HEK293 (cell line): ENCODE measurements around the gene CUEDC1.

ENCODE experiments used
- BCL11A ChIP-seq: fragments of 450-650 bp; formaldehyde crosslinking; IDR thresholded peaks from 2 replicates; pipeline ENCODE4 v1.5.1; 2016; ENCODE audit warnings: low read depth, missing biosample characterization, missing genetic modification characterization
- EGR2 ChIP-seq: fragments of 450-650 bp; formaldehyde crosslinking; IDR thresholded peaks from 2 replicates; pipeline ENCODE4 v1.5.1; 2016; ENCODE audit warnings: low read depth, missing biosample characterization, missing genetic modification characterization
- ELK4 ChIP-seq: IDR thresholded peaks from 2 replicates; pipeline ENCODE4 v1.6.1; 2011; ENCODE audit warnings: mild to moderate bottlenecking, low read depth, low read length, borderline replicate concordance
- GFI1B ChIP-seq: fragments of 450-650 bp; formaldehyde crosslinking; IDR thresholded peaks from 2 replicates; pipeline ENCODE4 v1.5.1; 2016; ENCODE audit warnings: missing biosample characterization, missing genetic modification characterization
- IKZF3 ChIP-seq: fragments of 450-650 bp; IDR thresholded peaks from 2 replicates; pipeline ENCODE4 v1.5.0; 2018; ENCODE audit warnings: missing biosample characterization, mild to moderate bottlenecking, missing genetic modification characterization, moderate library complexity
- SALL2 ChIP-seq: fragments of 450-650 bp; formaldehyde crosslinking; IDR thresholded peaks from 2 replicates; pipeline ENCODE4 v1.5.0; 2017; ENCODE audit warnings: missing biosample characterization, mild to moderate bottlenecking, missing genetic modification characterization, borderline replicate concordance
- SCRT1 ChIP-seq: fragments of 450-650 bp; formaldehyde crosslinking; IDR thresholded peaks from 2 replicates; pipeline ENCODE4 v1.5.1; 2016; ENCODE audit warnings: missing biosample characterization, missing genetic modification characterization, borderline replicate concordance
- SP7 ChIP-seq: fragments of 450-650 bp; formaldehyde crosslinking; IDR thresholded peaks from 2 replicates; pipeline ENCODE4 v1.5.1; 2016; ENCODE audit warnings: missing biosample characterization, missing genetic modification characterization
- YY1 ChIP-seq: fragments of 450-650 bp; formaldehyde crosslinking; IDR thresholded peaks from 2 replicates; pipeline ENCODE4 v1.5.1; 2018; ENCODE audit warnings: missing biosample characterization, missing genetic modification characterization
- ZBTB10 ChIP-seq: fragments of 450-650 bp; formaldehyde crosslinking; IDR thresholded peaks from 2 replicates; pipeline ENCODE4 v1.5.1; 2016; ENCODE audit warnings: missing biosample characterization, missing genetic modification characterization
- ZBTB6 ChIP-seq: fragments of 450-650 bp; formaldehyde crosslinking; IDR thresholded peaks from 2 replicates; pipeline ENCODE4 v1.5.1; 2017; ENCODE audit warnings: missing biosample characterization, missing genetic modification characterization
- ZBTB7A ChIP-seq: fragments of 450-650 bp; formaldehyde crosslinking; IDR thresholded peaks from 2 replicates; pipeline ENCODE4 v1.5.1; 2016; ENCODE audit warnings: low read depth, missing biosample characterization, missing genetic modification characterization
- ZFHX2 ChIP-seq: fragments of 450-650 bp; formaldehyde crosslinking; conservative IDR thresholded peaks from 2 replicates; pipeline ENCODE4 v1.5.1; 2016; ENCODE audit warnings: missing biosample characterization, missing genetic modification characterization
- ZFP41 ChIP-seq: fragments of 450-650 bp; formaldehyde crosslinking; IDR thresholded peaks from 2 replicates; pipeline ENCODE4 v1.5.1; 2016; ENCODE audit warnings: missing biosample characterization, missing genetic modification characterization, borderline replicate concordance
- ZNF121 ChIP-seq: fragments of 450-650 bp; formaldehyde crosslinking; IDR thresholded peaks from 2 replicates; pipeline ENCODE4 v1.5.1; 2016; ENCODE audit warnings: missing biosample characterization, missing genetic modification characterization
- ZNF239 ChIP-seq: fragments of 450-650 bp; formaldehyde crosslinking; IDR thresholded peaks from 2 replicates; pipeline ENCODE4 v1.5.1; 2016; ENCODE audit warnings: missing biosample characterization, missing genetic modification characterization
- ZNF366 ChIP-seq: fragments of 450-650 bp; formaldehyde crosslinking; conservative IDR thresholded peaks from 2 replicates; pipeline ENCODE4 v1.5.1; 2016; ENCODE audit warnings: missing biosample characterization, missing genetic modification characterization
- ZNF394 ChIP-seq: fragments of 450-650 bp; formaldehyde crosslinking; IDR thresholded peaks from 2 replicates; pipeline ENCODE4 v1.5.1; 2016; ENCODE audit warnings: missing biosample characterization, missing genetic modification characterization, mild to moderate bottlenecking, moderate library complexity, borderline replicate concordance
- ZNF398 ChIP-seq: fragments of 450-650 bp; formaldehyde crosslinking; IDR thresholded peaks from 2 replicates; pipeline ENCODE4 v1.5.1; 2017; ENCODE audit warnings: missing biosample characterization, missing genetic modification characterization
- ZNF473 ChIP-seq: fragments of 450-650 bp; formaldehyde crosslinking; IDR thresholded peaks from 2 replicates; pipeline ENCODE4 v1.5.1; 2017; ENCODE audit warnings: missing biosample characterization, missing genetic modification characterization
- ZNF600 ChIP-seq: fragments of 450-650 bp; formaldehyde crosslinking; IDR thresholded peaks from 2 replicates; pipeline ENCODE4 v1.5.1; 2016; ENCODE audit warnings: missing biosample characterization, missing genetic modification characterization
- ZNF645 ChIP-seq: fragments of 450-650 bp; formaldehyde crosslinking; IDR thresholded peaks from 2 replicates; pipeline ENCODE4; 2016; ENCODE audit warnings: missing biosample characterization, missing genetic modification characterization
- ZNF692 ChIP-seq: fragments of 450-650 bp; formaldehyde crosslinking; IDR thresholded peaks from 2 replicates; pipeline ENCODE4 v1.5.1; 2016; ENCODE audit warnings: missing biosample characterization, missing genetic modification characterization
- ZNF776 ChIP-seq: fragments of 450-650 bp; formaldehyde crosslinking; IDR thresholded peaks from 2 replicates; pipeline ENCODE4 v1.5.0; 2017; ENCODE audit warnings: missing biosample characterization, missing genetic modification characterization, borderline replicate concordance
- ZNF792 ChIP-seq: fragments of 450-650 bp; formaldehyde crosslinking; IDR thresholded peaks from 2 replicates; pipeline ENCODE4 v1.5.1; 2016; ENCODE audit warnings: missing biosample characterization, missing genetic modification characterization
- ZNF843 ChIP-seq: fragments of 450-650 bp; formaldehyde crosslinking; IDR thresholded peaks from 2 replicates; pipeline ENCODE4 v1.5.1; 2016; ENCODE audit warnings: missing biosample characterization, missing genetic modification characterization
- ZSCAN23 ChIP-seq: fragments of 450-650 bp; formaldehyde crosslinking; IDR thresholded peaks from 2 replicates; pipeline ENCODE4 v1.5.1; 2016; ENCODE audit warnings: missing biosample characterization, missing genetic modification characterization
- ZSCAN30 ChIP-seq: fragments of 450-650 bp; IDR thresholded peaks from 2 replicates; pipeline ENCODE4 v1.5.1; 2018; ENCODE audit warnings: missing biosample characterization, mild to moderate bottlenecking, missing genetic modification characterization, moderate library complexity

The CUEDC1 gene

GRCh38 chr17:57849874-57850754, 105.1 kb downstream of the CUEDC1 start, which contains the start of gene MRPS23 (continued):
- TF ChIP-seq EGR2 (tag by site-specific recombination) (peak; percentile 51), ZSCAN23 (tag by site-specific recombination) (0 out of 2 replicates have a peak, but pooled peaks have one; percentile 11), ZNF366 (tag by site-specific recombination) (peak; percentile 50), ZNF645 (tag by site-specific recombination) (no peak), ZNF473 (tag by site-specific recombination) (no peak), ZNF398 (no peak), ZSCAN30 (tag by site-specific recombination) (peak; percentile 70; the same call in 1 of the 2 replicates), SCRT1 (tag by site-specific recombination) (peak; percentile 56), ZNF600 (tag by site-specific recombination) (peak; percentile 74), GFI1B (0 out of 2 replicates have a peak, but pooled peaks have one; percentile 29), ZBTB7A (no peak; the same call in 1 of the 2 replicates), ZFHX2 (peak; percentile 67), ZNF692 (tag by site-specific recombination) (peak; percentile 87), ZNF792 (tag by site-specific recombination) (0 out of 2 replicates have a peak, but pooled peaks have one; percentile 33), ZNF121 (no peak), YY1 (peak; percentile 88), ZBTB6 (tag by site-specific recombination) (peak; percentile 93), SALL2 (tag by site-specific recombination) (no peak), ZNF394 (tag by site-specific recombination) (peak; percentile 89), BCL11A (tag by site-specific recombination) (peak; percentile 46; the same call in 1 of the 2 replicates), ZNF776 (tag by site-specific recombination) (no peak), ZNF239 (tag by site-specific recombination) (no peak), SP7 (tag by site-specific recombination) (peak; percentile 93), ZFP41 (no peak), ELK4 (peak; percentile 93), ZBTB10 (no peak; the same call in 1 of the 2 replicates), ZNF843 (tag by site-specific recombination) (peak; percentile 65), IKZF3 (tag by site-specific recombination) (no peak; the same call in 1 of the 2 replicates)
